Measurements from ENCODE around the gene CSE1L. TPM values are rescaled to one million over a fixed set of nuclear protein-coding genes. Genes with fewer than 3 reads are reported as not detected.

Gene CSE1L
- total RNA-seq, 1 experiment from 2014 or later, result 246 TPM

DNA sequence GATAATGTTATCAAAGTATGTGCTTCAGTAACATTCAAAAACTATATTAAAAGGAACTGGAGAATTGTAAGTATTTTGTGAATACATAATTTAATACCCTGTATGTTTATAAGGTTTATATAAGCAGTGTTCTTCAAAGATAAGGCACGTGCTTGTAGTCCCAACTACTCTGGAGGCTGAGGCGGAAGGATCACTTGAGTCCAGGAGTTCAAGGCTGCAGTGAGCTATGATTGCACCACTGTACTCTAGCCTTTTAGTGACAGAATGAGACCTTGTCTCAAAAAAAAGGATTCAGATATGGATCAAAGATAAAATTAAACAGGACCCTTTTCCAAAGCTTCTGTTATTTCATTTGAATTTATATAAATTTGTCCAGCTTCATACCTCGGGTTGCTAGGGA lies 17.2 kb downstream of the CSE1L start:
- Histone ChIP-seq H3K4me2 (ENCODE audit: insufficient read depth, insufficient read length, low read length) (no peak overlapping the region), H2BK120ac (ENCODE audit: low read depth, low read length, poor library complexity, severe bottlenecking) (no peak overlapping the region), H3T11ph (ENCODE audit: low read length) (no peak overlapping the region), H4K20me1 (ENCODE audit: control insufficient read depth, insufficient read depth, insufficient read length) (peaks cover 2% of the 10 kb centered on the region), H2BK5ac (ENCODE audit: insufficient read length, low read length) (no peak overlapping the region), H2AK5ac (ENCODE audit: insufficient read length, low read length) (no peak overlapping the region), H3K56ac (ENCODE audit: insufficient read length, low read depth, low read length) (no peak overlapping the region), H3K4me1 (ENCODE audit: insufficient read depth, low read length) (no peaks in the 10 kb centered on the region), H3K23me2 (ENCODE audit: insufficient read length, low read depth, low read length, poor library complexity, severe bottlenecking) (no peaks in the 10 kb centered on the region), H2BK12ac (ENCODE audit: insufficient read length, low read depth, low read length) (no peak overlapping the region), H3K9ac (ENCODE audit: extremely low read depth, insufficient read length, low read length) (no peak overlapping the region), H3K79me2 (ENCODE audit: insufficient read depth, low read length) (no peaks in the 10 kb centered on the region; the same call in 1 of the 2 replicates), H3K14ac (ENCODE audit: insufficient read depth, low read length) (no peak overlapping the region), H3K4ac (ENCODE audit: low read depth, low read length) (no peak overlapping the region), H3K9me3 (ENCODE audit: control insufficient read depth, low read depth, low read length) (no peaks in the 10 kb centered on the region), H3K23ac (ENCODE audit: insufficient read length, low read depth, low read length) (no peak overlapping the region), H2BK15ac (ENCODE audit: low read depth, low read length) (no peak overlapping the region), H3K27me3 (ENCODE audit: insufficient read depth, low read length) (no peaks in the 10 kb centered on the region), H3K79me1 (ENCODE audit: insufficient read depth, low read depth, low read length, poor library complexity, severe bottlenecking) (peaks cover 6% of the 10 kb centered on the region), H3K18ac (ENCODE audit: insufficient read length, low read depth, low read length) (no peak overlapping the region), H4K8ac (replicated peaks; ENCODE audit: insufficient read length, low read depth, low read length) (no peak overlapping the region), H4K5ac (ENCODE audit: insufficient read length, low read depth, low read length) (no peak overlapping the region), H4K91ac (ENCODE audit: insufficient read length, low read depth, low read length) (no peak overlapping the region), H2BK20ac (ENCODE audit: low read depth, low read length, poor library complexity, severe bottlenecking) (no peak overlapping the region), H2AFZ (ENCODE audit: low read length) (no peak overlapping the region), H3K27ac (ENCODE audit: insufficient read length, low read depth, low read length) (no peak overlapping the region)
- no peaks in the 10 kb centered on the region for H3K4me1 Mint-ChIP-seq
- H3K36me3 Mint-ChIP-seq (ENCODE audit: insufficient read depth in 1 of 3, low read depth in 3 of 3), result peaks cover 45 to 81% (median 80%) of the 10 kb centered on the region in 3 experiments
- no peaks in the 10 kb centered on the region for H3K27me3 Mint-ChIP-seq (ENCODE audit: low read depth)
- WGBS (ENCODE audit: extremely low coverage, insufficient read length, low lambda C conversion rate), result no CpG with 5 or more reads among the region's 3 CpGs
- H3K4me3 Mint-ChIP-seq, result no peak overlapping the region
- no peaks in the 10 kb centered on the region for H3K9me3 Mint-ChIP-seq
- no peak overlapping the region for H3K27ac Mint-ChIP-seq
- TF ChIP-seq, protein P1, sequence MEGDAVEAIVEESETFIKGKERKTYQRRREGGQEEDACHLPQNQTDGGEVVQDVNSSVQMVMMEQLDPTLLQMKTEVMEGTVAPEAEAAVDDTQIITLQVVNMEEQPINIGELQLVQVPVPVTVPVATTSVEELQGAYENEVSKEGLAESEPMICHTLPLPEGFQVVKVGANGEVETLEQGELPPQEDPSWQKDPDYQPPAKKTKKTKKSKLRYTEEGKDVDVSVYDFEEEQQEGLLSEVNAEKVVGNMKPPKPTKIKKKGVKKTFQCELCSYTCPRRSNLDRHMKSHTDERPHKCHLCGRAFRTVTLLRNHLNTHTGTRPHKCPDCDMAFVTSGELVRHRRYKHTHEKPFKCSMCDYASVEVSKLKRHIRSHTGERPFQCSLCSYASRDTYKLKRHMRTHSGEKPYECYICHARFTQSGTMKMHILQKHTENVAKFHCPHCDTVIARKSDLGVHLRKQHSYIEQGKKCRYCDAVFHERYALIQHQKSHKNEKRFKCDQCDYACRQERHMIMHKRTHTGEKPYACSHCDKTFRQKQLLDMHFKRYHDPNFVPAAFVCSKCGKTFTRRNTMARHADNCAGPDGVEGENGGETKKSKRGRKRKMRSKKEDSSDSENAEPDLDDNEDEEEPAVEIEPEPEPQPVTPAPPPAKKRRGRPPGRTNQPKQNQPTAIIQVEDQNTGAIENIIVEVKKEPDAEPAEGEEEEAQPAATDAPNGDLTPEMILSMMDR (conservative IDR thresholded peaks at IDR 0.05), result no peak
- no peak for DNase-seq

Data from H9 (cell line).